RWPE2 (cell line): ENCODE data around the gene KIRREL3.

ENCODE experiments used
- ATAC-seq: fragments of 200-7000 bp; cut with Tn5 transposase; 3 replicates; pipeline ENCODE4 v1.9.1; 2021; ENCODE audit warnings: low read depth
- DNase-seq: peaks from one replicate; pipeline ENCODE4 v3.0.0-alpha.2; 2020; ENCODE audit warnings: low spot score
- H3K27ac ChIP-seq: fragments of 450-650 bp; 2 replicates; pipeline ENCODE4 v1.5.1; 2017; ENCODE audit warnings: mild to moderate bottlenecking; ENCODE audit not compliant: poor library complexity, severe bottlenecking
- H3K27me3 ChIP-seq: fragments of 250-450 bp; sonication (Bioruptor Pico); 2 replicates; pipeline ENCODE4 v1.5.1; 2021; ENCODE audit warnings: mild to moderate bottlenecking, moderate library complexity; ENCODE audit not compliant: insufficient read depth, poor library complexity, severe bottlenecking
- H3K36me3 ChIP-seq: fragments of 250-450 bp; sonication (Bioruptor Pico); 2 replicates; pipeline ENCODE4 v1.5.1; 2020; ENCODE audit warnings: low read depth, mild to moderate bottlenecking, moderate library complexity
- H3K4me1 ChIP-seq: fragments of 250-450 bp; sonication (Bioruptor Pico); 2 replicates; pipeline ENCODE4 v1.5.1; 2021; ENCODE audit warnings: mild to moderate bottlenecking, moderate library complexity; ENCODE audit not compliant: insufficient read depth, poor library complexity, severe bottlenecking
- H3K4me3 ChIP-seq: fragments of 250-450 bp; sonication (Bioruptor Pico); 2 replicates; pipeline ENCODE4 v1.5.1; 2021; ENCODE audit warnings: mild to moderate bottlenecking, moderate library complexity; ENCODE audit not compliant: severe bottlenecking
- H3K9me3 ChIP-seq: fragments of 250-450 bp; sonication (Bioruptor Pico); 2 replicates; pipeline ENCODE4 v1.5.1; 2021; ENCODE audit warnings: mild to moderate bottlenecking, moderate library complexity; ENCODE audit not compliant: severe bottlenecking
- CTCF ChIP-seq: fragments of 450-650 bp; IDR thresholded peaks from one replicate; pipeline ENCODE4 v1.5.1; 2017; ENCODE audit warnings: mild to moderate bottlenecking, moderate library complexity; ENCODE audit not compliant: poor library complexity, severe bottlenecking

The KIRREL3 gene

GRCh38 chr11:126821827-126822226, 178.7 kb downstream of the KIRREL3 start:
- peaks cover 9% of the 10 kb centered on the region for H3K27me3 ChIP-seq
- no peak for TF ChIP-seq CTCF
- DNase-seq: no peak

GRCh38 chr11:126819194-126819593, 181.4 kb downstream of the KIRREL3 start:
- H3K36me3 ChIP-seq: no peaks in the 10 kb centered on the region
- H3K27me3 ChIP-seq: peaks cover 7% of the 10 kb centered on the region
- H3K27ac ChIP-seq: no peak overlapping the region
- H3K4me1 ChIP-seq: no peaks in the 10 kb centered on the region
- H3K9me3 ChIP-seq: no peaks in the 10 kb centered on the region
- H3K4me3 ChIP-seq: no peak overlapping the region
- no peak for DNase-seq
- no peak for ATAC-seq
- TF ChIP-seq CTCF: no peak

More at GRCh38 chr11:126821827-126822226, 178.7 kb downstream of the KIRREL3 start:
- Histone ChIP-seq H3K9me3 (no peaks in the 10 kb centered on the region), H3K36me3 (no peaks in the 10 kb centered on the region), H3K27ac (no peak overlapping the region), H3K4me1 (no peaks in the 10 kb centered on the region), H3K4me3 (no peak overlapping the region)
- ATAC-seq: no peak

DNA sequence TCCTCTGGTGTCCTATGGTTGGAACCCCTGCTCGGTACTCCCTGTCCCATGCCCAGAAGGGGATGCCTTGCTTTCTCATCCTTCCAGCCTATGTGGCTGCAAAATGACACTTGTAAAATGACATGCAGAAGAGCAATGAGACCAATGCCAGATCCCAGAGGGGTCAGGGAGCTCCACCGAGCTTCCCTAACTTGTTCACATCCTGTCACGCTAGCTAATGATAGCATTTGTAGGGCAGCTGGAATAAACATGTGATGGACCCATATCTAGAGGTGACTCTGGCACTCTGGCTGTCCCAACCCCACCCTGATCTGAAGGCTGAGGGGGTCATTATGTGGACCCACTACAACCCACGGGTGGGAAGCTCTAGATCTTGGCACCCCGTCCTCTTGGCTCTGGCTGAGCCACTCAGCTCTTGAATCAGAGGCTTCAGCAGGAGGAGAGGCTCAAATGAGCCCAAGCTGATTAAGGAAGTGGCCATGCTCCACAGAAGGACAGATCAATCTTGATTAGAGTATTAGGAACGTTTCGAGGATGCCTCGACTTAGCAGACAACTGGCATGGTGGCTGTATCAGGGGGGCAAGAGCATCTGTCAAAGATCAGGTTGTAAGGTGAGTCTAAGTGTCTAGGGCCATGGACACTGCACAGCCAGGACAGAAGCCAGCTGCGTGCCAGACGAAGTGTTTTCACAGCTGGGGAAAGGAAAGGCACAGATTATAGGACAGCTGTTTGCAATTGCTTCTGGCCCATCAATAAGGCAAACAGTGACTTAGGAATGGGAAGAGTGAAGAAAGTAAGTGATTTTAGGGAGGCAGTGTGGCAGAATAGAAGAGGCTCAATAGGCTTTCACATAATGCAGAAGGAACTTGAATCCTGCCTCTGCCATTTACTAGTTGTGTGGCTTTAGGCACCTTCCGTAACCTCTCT, 182.8 kb downstream of the KIRREL3 start:
- no peak overlapping the region for H3K27ac ChIP-seq
- DNase-seq (no peak), ATAC-seq (no peak)
- TF ChIP-seq CTCF: no peak
- H3K36me3 ChIP-seq: no peaks in the 10 kb centered on the region
- no peaks in the 10 kb centered on the region for H3K4me1 ChIP-seq
- no peaks in the 10 kb centered on the region for H3K9me3 ChIP-seq
- no peak overlapping the region for H3K4me3 ChIP-seq
- peaks cover 7% of the 10 kb centered on the region for H3K27me3 ChIP-seq

DNA sequence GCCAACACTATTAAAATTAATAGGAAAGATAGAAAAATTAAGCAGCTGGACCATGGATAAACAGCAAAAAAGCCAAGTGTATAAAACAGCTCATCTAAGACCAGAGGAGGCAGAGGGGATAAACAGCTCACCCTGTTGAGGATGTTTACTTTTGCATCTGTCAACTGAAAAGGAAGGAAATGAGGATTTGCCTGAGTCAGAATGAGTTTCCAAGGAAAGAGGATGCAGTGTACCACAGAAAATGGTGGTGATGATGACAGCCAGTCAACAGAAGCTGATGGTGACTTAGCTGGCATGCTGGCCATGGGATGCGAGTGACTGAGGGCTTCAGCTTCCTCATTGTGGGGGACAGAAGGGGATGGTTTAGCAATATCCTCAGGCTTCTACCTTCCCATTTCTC, 183.5 kb downstream of the KIRREL3 start:
- Histone ChIP-seq H3K4me3 (no peak overlapping the region), H3K27me3 (peaks cover 4% of the 10 kb centered on the region), H3K36me3 (no peaks in the 10 kb centered on the region), H3K4me1 (no peaks in the 10 kb centered on the region), H3K27ac (no peak overlapping the region), H3K9me3 (no peaks in the 10 kb centered on the region)
- DNase-seq: no peak
- TF ChIP-seq CTCF: no peak
- no peak for ATAC-seq

- Histone ChIP-seq H3K4me1 (no peaks in the 10 kb centered on the region), H3K27ac (no peak overlapping the region), H3K27me3 (peaks cover 3% of the 10 kb centered on the region), H3K36me3 (no peaks in the 10 kb centered on the region), H3K9me3 (no peaks in the 10 kb centered on the region), H3K4me3 (no peak overlapping the region)
- no peak for TF ChIP-seq CTCF
- no peak for ATAC-seq
- DNase-seq: no peak
These were observed 183.9 kb downstream of the KIRREL3 start for GRCh38 chr11:126816645-126817044.
